ENCODE measurements around the gene PDE4A.
"Not testable (repeated sequence)": the region's sequence is repeated elsewhere in the genome, so short reads cannot be mapped to it uniquely, and the experiment has no call there.

Gene PDE4A

DNA sequence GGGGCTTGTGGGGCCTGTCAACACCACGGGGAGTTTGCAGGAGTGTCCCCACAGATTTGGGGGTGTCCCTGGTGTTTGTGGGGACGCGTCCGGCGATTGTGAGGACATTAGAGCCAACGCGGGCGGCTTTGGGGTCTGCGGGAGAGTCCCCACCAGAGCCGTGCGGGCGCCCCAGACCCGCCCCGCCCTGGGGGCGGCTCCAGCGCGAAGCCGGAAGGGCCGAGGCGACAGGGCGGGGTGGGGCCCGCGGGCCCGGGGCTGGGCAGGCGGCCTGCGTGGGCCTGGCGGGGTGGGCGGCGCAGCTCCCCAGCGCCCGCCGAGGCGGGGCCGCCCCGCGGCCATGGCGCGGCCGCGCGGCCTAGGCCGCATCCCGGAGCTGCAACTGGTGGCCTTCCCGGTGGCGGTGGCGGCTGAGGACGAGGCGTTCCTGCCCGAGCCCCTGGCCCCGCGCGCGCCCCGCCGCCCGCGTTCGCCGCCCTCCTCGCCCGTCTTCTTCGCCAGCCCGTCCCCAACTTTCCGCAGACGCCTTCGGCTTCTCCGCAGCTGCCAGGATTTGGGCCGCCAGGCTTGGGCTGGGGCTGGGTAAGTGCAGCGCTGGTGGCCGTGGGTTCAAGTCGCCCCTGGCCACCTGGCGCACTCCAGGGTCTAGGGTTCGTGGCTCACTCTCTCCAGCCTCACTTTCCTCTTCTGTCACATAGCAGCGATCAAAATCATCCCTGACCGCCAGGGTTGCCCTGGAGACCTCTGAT, 10.3 kb downstream of the PDE4A start:
- DNase-seq = no peak

DNA sequence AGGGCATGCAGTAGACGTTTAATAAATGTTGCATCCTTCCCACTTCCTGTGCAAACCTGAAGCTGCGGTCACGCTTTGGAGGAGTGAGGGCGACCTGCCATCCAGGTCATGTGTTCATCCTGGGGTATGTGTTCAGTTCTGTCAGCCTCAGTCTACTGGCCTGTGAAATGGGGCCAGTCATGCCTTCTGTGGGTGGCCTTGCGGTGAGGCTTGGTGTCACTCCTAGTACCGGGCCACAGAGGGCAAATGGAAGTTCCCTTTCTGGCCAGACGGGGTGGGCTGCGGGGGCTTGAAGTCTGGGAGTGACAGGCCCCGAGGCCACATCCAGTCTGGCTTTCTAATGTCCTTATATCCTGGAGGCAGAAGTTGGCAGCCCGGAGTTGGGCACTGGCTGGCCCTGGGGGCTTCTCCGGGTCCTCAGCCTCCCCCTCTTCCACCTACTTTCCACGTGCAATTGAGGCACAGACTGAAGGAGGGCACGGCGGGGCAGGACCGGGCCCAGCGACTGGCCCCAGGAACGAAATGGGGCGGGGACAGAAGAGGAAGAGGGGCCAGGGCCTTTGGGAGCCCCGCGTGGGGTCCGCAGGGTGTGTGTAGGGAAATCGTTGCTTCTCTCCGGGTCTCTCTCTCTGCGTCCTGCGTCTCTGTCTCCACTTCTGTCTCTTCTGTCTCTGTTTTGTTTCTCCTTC, 11.1 kb downstream of the PDE4A start:
- DNase-seq = peak; percentile 36 to 42

DNA sequence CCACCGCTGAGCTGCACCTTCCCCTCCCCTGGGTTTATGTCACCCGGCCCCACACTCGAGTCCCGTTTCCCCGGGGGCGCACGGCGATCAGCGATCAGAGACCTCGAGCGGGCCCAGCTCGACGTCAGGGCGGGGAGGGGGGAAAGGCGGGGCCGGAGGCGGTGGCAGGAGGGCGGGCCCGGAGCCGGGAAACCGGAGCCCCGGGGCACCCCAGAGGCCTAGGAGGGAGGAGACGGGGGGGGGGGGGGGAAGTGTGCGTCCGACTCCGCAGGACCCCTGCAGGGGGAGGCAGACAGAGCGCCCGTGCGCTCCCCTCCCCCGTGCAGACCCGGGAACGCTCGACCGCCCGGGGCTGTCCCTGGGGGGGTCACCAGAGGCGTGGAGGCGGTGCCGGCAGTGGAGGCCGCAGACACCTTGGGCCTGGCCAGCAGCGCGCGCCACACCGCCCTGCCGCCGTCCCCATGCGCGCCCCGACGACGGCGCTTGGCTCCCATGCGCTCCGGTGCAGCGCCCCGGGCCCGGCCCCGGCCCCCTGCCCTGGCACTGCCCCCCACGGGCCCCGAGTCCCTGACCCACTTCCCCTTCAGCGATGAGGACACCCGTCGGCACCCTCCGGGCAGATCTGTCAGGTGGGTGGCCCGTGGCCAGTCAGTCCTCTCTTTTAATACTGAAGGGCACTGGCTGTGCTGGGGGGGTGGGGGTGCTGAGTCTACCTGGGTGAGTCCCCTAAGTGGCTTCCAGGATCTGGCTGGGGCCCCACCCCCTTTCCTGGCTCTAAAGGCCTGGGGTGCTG, 11.8 kb downstream of the PDE4A start:
- peak; percentile 57 to 59 for DNase-seq

DNA sequence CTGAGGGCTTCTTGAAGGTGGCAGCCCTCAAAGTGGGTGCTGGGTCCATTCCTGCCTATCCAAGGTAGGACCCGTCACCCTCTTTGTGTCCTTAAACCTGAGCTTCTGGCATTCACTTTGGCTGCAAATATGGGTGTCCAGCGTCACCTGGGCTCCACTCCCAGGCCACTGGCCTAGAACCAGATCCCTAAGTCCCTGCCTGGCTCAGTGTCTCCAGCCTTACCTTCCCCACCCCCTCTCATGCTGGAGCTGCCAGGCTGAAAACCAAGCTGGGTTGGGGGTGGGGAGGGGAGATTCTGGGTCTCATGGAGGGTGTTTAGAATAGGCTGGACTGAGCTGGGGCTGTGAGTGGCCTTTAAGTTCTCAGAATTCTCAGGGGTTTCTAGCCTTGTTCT, 12.4 kb downstream of the PDE4A start:
- no peak for DNase-seq

DNA sequence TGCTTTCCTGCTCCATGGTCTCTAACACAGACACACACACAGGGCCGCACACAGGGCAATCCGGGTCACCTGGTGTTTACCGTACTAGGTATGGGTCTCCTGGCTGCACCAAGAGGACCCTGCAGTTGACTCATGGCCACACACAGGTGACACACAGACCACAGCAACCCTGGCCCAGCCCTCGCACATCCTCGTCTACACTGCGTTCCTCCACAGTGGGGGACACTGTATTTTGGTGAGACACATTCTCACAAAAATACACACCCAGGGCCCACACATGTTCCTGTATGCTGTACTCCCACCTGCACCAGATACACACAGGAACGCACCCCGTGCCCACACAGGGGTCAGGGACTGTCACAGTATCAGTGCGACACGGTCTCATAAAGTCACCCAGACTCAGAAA, 12.8 kb downstream of the PDE4A start:
- no peak for DNase-seq

DNA sequence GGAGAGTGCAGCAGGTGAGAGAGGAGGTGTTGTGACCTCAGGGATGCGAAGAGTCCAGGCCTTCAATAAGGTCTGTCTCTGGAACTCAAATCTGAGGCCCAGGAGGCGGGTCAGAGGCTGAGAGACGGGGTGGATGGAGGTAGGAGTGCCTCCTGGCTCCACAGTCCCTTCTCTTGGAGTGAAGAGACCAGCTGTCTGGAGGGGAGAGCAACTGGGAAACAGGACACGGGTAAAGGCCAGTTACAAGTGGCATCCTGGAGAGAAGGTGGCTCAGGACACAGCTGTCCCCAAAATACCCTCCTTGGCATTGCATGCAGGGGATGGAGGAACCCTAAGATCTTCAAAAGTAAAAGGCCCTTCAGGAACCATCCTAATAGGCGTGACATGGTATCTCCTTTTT, 19.2 kb downstream of the PDE4A start:
- DNase-seq = no peak

DNA sequence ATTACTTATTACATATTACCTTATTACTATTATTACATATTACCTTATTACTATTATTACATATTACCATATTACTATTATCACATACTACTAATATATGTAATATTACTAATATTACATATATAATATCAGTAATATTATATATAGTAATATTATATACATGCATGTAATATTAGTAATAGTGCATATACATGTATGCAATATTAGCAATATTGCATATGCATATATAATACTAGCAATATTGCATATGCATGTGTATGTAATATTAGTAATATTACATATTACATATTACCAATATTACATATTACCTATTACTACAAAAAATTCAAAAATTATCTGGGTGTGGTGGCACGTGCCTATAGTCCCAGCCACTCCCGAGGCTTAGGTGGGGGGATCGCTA, 22.4 kb downstream of the PDE4A start:
- DNase-seq = no peak

DNA sequence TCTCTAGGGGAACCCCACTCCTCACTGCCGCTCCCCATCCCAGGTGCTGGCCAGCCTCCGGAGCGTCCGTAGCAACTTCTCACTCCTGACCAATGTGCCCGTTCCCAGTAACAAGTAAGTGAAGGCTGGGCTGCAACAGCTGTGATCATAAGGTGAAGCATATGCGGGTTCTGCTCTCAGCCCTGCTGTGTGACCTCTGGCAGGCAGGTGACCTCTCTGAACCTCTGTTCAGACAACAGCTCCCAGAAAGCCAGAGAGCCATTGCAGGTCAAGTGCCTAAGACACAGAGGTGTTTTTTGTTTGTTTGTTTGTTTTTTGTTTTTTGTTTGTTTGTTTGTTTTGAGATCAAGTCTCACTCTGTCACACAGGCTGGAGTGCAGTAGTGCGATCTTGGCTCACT, 28.7 kb downstream of the PDE4A start:
- DNase-seq = no peak

DNA sequence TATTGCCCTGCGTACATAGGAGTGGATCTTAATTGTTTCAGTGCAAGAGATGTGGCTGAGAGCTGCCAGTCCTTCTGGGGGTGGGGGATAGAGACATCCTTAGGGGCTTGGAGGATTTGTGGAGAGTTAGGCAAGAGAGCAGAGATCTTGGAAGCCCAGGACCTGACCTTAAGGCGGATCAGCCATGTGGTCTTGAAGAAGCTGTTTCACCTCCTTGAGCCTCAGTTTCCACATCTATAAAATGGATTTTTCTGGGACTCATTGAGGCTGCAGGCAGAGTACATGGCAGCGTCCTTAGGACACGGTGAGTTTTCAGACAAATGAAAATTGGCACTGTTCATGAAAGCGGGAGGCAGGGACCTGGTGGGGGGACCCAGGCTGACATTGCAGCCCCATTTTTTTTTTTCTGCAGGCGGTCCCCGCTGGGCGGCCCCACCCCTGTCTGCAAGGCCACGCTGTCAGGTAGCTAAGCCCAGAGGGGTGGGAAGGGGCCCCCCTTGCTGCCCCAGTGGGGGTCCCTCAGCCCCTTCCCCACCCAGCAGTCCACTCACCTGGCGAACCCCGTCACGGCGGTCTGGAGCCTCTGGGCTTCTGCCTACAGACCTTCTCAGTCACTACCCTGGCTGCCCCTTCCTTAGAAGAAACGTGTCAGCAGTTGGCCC, 30.0 kb downstream of the PDE4A start:
- no peak for DNase-seq

DNA sequence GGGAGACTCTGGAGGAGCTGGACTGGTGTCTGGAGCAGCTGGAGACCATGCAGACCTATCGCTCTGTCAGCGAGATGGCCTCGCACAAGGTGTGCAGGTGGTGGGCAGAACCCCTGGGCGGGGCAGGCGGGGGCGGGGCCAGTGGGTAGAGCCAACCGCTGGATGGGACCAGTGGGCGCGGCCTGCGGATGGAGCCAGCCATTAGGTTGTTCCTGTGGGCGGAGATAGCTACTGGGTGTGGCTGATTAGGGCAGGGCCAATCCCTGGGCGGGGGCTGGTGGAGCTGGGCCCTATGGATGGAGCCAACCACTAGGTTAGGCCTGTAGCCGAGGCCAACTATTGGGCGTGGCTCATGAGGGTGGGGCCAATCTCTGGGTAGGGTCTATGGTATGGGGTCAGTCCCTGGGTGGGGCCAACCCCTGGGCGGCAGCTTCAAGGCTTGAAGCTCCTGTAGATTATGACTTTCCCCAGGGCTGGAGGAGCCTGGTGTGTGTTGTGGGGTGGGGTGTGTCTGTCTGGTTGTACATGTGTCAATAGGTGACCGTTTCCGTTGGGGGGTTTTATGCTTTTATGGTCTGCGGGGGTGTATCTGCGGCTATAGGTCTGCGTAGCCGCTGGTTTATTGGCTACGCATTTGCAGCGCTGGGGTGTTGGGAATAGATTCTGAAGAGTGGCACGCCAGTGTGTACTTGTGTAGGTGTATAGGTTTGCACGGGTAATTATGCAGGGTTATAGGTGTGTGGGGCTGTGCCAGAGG, 30.7 kb downstream of the PDE4A start:
- DNase-seq = peak in 1 of 2 donors; percentile 23

DNA sequence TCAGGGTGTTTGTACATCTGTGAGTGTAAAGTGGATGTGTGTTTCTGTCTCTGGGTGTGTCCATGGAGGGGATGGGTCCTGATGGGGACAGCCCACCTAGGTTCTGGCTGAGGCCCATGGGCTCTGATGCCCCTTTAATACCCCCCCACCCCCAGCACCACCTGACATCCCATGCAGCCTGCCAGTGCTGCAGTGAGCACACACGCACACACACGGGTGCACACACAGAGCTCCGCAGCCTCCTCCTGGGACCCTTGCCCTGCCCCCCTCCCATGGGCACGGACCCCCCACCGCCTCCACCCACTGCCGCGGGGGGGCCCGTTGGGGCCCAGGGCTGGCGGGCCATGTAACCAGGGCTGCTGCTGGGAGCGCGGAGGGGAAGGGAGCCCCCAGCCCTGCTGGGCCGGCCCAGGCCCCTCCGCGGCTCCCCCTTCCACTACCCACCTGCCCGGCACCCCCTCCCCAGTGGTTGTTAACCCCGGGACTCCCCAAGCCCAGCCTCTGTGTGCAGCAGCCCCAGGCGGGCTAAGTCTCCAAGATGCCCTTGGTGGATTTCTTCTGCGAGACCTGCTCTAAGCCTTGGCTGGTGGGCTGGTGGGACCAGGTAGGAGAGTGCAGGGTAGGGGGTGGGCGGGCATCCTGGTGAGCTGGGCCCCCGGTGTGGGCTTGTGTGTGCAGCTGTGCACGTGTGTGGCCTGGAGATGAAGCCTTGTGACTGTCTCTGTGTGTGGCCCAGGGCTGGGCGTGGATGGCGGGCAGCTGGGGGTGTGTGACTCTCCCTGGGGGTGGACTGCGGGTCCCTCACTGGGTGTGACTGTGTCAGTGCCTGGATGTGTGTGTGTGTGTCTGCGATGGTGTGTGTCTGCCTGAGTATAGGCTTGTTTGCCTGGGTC, 32.6 kb downstream of the PDE4A start:
- DNase-seq = no peak

DNA sequence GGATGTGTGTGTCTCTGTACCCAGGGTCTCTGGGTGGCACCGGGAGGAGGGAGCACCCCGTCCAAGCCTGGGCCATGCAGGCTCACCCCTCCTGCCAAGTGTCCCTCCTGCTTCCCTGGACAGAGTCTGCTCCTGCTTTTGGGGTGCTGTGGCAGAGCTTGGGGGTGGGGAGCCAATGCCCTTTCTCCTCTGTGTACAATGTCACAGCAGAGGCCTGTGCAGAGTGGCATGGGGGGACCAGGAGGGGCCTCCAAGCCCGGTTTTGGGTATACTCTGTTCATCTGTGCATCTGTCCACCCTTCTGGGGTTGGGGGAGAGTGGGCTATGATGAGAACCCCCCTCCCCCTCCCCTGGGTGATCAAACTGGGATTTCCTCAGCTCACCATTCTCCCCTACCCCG, 33.5 kb downstream of the PDE4A start:
- DNase-seq = no peak

DNA sequence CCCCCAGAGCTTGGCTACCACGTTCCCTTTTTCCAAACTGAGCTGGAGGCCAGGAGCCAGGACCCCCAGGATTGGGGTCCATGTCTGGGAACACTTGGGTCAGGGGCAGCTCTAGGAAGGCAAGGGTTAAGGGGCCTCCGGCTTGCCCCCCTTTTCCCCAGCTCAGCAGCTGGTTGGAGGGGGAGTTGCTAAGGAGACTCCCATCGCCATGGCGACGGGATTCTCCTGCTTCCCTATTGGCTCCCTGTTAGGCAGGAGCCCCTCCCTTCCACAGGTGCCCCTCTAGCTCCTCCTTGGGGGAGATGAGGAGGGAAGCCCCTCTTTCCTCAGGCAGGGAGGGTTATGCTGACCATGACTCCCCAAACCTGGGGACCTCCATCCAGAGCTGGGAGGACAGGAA, 33.9 kb downstream of the PDE4A start:
- no peak for DNase-seq

DNA sequence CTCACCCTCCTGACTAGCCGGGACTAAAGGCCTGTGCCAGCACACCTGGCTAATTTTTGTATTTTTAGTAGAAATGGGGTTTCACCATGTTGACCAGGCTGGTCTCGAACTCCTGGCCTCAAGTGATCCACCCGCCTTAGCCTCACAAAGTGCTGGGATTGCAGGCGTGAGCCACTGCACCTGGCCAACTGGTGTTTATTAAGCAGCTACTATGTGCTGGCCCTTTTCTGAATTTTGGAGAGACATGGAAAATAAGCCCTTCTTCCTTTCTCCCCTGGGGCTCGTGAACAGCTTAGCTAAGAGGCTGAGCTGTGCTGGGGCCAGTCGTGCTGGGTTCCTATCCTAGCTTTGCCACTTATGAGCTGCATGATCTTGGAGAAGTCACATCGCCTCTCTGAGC, 38.4 kb downstream of the PDE4A start:
- not testable (repeated sequence) for DNase-seq

DNA sequence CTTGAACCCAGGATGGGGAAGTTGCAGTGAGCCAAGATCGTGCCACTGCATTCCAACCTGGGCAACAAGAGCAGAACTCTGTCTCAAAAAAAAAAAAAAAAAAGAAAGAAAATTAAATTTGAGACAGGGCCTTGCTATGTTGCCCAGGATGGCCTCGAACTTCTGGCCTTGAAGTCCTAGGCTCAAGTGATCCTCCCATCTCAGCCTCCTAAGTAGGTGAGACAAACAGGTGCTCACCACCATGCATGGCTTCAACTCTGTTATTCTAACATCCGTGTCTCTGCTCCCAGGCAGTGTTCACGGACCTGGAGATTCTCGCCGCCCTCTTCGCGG, 40.3 kb downstream of the PDE4A start:
- DNase-seq = no peak

DNA sequence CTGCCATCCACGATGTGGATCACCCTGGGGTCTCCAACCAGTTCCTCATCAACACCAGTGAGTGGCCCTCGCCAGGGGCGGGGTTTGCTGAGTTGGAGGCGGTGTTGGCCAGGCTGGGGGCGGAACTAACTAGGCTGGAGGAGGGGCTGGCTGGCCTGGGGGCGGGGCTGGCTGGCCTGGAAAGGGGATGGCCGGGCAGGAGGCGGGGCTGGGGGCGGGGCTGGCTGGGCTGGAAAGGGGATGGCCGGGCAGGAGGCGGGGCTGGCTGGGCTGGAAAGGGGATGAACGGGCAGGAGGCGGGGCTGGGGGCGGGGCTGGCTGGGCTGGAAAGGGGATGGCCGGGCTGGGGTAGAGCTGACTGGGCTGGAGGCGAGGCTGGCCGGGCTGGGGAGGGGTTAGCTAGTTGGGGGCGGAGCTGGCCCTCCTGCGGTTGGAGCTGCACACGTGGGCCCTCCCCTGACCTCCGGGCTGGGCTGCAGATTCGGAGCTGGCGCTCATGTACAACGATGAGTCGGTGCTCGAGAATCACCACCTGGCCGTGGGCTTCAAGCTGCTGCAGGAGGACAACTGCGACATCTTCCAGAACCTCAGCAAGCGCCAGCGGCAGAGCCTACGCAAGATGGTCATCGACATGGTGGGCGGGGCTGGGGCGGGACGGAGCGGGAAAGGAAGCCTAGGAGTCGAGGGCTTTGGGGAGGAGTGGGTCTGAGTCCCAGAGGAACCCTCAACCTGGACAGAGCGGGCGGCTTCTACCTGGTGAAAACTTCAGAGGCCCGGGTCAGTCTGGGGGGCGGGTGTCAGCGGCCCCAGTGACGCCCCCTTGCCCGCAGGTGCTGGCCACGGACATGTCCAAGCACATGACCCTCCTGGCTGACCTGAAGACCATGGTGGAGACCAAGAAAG, 41.0 kb downstream of the PDE4A start:
- DNase-seq = peak; percentile 83 to 90

DNA sequence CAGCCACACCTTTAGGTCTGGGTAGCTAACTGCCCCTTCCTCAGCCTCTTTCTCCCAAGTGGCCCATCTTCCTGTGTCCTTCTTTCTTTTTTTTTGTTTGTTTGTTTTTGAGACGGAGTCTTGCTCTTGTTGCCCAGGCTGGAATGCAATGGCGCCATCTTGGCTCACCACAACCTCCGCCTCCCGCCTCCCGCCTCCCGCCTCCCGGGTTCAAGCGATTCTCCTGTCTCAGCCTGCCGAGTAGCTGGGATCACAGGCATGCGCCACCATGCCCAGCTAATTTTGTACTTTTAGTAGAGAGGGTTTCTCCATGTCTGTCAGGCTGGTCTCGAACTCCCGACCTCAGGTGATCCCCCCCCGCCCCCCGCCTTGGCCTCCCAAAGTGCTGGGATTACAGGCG, 41.7 kb downstream of the PDE4A start:
- not testable (repeated sequence) for DNase-seq

DNA sequence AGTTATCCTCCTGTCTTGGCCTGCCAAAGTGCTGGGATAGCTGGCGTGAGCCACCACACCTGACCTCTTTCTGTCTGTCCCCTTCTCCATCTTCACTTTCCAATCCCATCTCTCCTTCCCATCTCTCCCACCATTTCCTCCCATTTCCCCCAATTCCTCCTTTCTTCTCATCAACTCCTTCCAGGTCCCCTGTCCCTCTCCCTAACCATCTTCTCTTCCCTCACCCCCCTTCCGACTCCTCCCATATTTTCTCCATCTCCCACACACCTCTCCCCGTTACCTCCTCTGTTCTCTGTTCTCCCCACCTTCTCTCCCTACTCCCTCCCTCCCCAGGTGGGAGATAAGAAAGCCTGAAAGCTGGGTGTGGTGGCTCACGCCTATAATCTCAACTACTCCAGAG, 42.2 kb downstream of the PDE4A start:
- DNase-seq = no peak

DNA sequence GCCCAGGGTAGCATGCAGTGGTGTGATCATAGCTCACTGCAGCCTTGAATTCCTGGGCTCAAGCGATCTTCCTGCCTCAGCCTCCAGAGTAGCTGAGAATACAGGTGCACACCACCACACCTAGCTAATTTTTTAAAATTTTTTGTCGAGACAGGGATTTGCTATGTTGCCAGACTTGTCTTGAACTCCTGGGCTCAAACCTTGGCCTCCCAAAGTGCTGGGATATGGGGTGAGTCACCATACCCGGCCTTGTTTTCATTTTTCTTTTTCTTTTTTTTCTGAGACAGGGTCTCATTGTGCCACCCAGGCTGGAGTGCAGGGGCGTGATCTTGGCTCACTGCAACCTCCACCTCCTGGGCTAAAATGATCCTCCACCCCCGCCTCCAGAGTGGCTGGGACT, 44.1 kb downstream of the PDE4A start:
- DNase-seq = no peak

DNA sequence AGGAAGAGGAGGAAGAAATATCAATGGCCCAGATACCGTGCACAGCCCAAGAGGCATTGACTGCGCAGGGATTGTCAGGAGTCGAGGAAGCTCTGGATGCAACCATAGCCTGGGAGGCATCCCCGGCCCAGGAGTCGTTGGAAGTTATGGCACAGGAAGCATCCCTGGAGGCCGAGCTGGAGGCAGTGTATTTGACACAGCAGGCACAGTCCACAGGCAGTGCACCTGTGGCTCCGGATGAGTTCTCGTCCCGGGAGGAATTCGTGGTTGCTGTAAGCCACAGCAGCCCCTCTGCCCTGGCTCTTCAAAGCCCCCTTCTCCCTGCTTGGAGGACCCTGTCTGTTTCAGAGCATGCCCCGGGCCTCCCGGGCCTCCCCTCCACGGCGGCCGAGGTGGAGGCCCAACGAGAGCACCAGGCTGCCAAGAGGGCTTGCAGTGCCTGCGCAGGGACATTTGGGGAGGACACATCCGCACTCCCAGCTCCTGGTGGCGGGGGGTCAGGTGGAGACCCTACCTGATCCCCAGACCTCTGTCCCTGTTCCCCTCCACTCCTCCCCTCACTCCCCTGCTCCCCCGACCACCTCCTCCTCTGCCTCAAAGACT, 46.9 kb downstream of the PDE4A start:
- DNase-seq = no peak

Data from stimulated activated CD4-positive, alpha-beta T cell treated with anti-CD3 and anti-CD28 coated beads, Interleukin-2, amount 100 ng/mL, for 24 hours (primary cell).